ENCODE results near the gene EHD2.
"Not testable (repeated sequence)": the region's sequence is repeated elsewhere in the genome, so short reads cannot be mapped to it uniquely, and the experiment has no call there.

The EHD2 gene

GRCh38 chr19:47767349-47767748, 54.1 kb downstream of the EHD2 start:
- TF ChIP-seq POLR2A (IDR thresholded peaks at IDR 0.05; ENCODE audit: low read depth, low read length) = no peak
- FAIRE-seq = no peak

GRCh38 chr19:47768604-47769003, 55.4 kb downstream of the EHD2 start:
- no peak for FAIRE-seq
- TF ChIP-seq POLR2A (IDR thresholded peaks at IDR 0.05; ENCODE audit: low read depth, low read length) = no peak
- DNase-seq (ENCODE audit: insufficient read length, low spot score) = no peak

More at GRCh38 chr19:47767349-47767748, 54.1 kb downstream of the EHD2 start:
- DNase-seq (ENCODE audit: insufficient read length, low spot score) = no peak

GRCh38 chr19:47769534-47769933, 56.3 kb downstream of the EHD2 start:
- DNase-seq (ENCODE audit: insufficient read length, low spot score) (no peak), FAIRE-seq (no peak)
- no peak for TF ChIP-seq POLR2A (IDR thresholded peaks at IDR 0.05; ENCODE audit: low read depth, low read length)

GRCh38 chr19:47771291-47771690, 58.1 kb downstream of the EHD2 start:
- DNase-seq (ENCODE audit: insufficient read length, low spot score); FAIRE-seq: not testable (repeated sequence)

- DNase-seq (ENCODE audit: insufficient read length, low spot score) (no peak), FAIRE-seq (no peak)
- no peak for TF ChIP-seq POLR2A (IDR thresholded peaks at IDR 0.05; ENCODE audit: low read depth, low read length)
Measured at GRCh38 chr19:47776568-47776967, 63.3 kb downstream of the EHD2 start.

GRCh38 chr19:47777245-47778048, 64.2 kb downstream of the EHD2 start:
- not testable (repeated sequence) for DNase-seq (ENCODE audit: insufficient read length, low spot score); FAIRE-seq

- FAIRE-seq = no peak
Measured at GRCh38 chr19:47778049-47778953, 65.1 kb downstream of the EHD2 start, which contains the start of gene SELENOW. Gene SELENOW, plus strand, starts transcription at chr19:47778703. Its CDS starts 83 bp downstream, at chr19:47778786.

GRCh38 chr19:47778954-47779351, 65.7 kb downstream of the EHD2 start:
- no peak for DNase-seq (ENCODE audit: insufficient read length, low spot score)
- no peak for TF ChIP-seq POLR2A (IDR thresholded peaks at IDR 0.05; ENCODE audit: low read depth, low read length)
- no peak for FAIRE-seq

More at GRCh38 chr19:47778049-47778953, 65.1 kb downstream of the EHD2 start, which contains the start of gene SELENOW:
- peak; percentile 80 for DNase-seq (ENCODE audit: insufficient read length, low spot score)
- peak; percentile 94 for TF ChIP-seq POLR2A (IDR thresholded peaks at IDR 0.05; ENCODE audit: low read depth, low read length)

- no peak for FAIRE-seq
- no peak for DNase-seq (ENCODE audit: insufficient read length, low spot score)
Measured at GRCh38 chr19:47779524-47780214, 66.4 kb downstream of the EHD2 start.

GRCh38 chr19:47780215-47780551, 67.0 kb downstream of the EHD2 start:
- DNase-seq (ENCODE audit: insufficient read length, low spot score) (no peak), FAIRE-seq (no peak)
- no peak for TF ChIP-seq POLR2A (IDR thresholded peaks at IDR 0.05; ENCODE audit: low read depth, low read length)

More at GRCh38 chr19:47779524-47780214, 66.4 kb downstream of the EHD2 start:
- TF ChIP-seq POLR2A (IDR thresholded peaks at IDR 0.05; ENCODE audit: low read depth, low read length) = no peak

GRCh38 chr19:47781590-47782262, 68.5 kb downstream of the EHD2 start:
- FAIRE-seq = no peak
- no peak for DNase-seq (ENCODE audit: insufficient read length, low spot score)
- no peak for TF ChIP-seq POLR2A (IDR thresholded peaks at IDR 0.05; ENCODE audit: low read depth, low read length)

GRCh38 chr19:47786566-47786965, 73.3 kb downstream of the EHD2 start:
- FAIRE-seq (no peak), DNase-seq (ENCODE audit: insufficient read length, low spot score) (no peak)
- no peak for TF ChIP-seq POLR2A (IDR thresholded peaks at IDR 0.05; ENCODE audit: low read depth, low read length)

- FAIRE-seq; DNase-seq (ENCODE audit: insufficient read length, low spot score): not testable (repeated sequence)
Measured at GRCh38 chr19:47787307-47787706, 74.1 kb downstream of the EHD2 start.

- not testable (repeated sequence) for FAIRE-seq
Measured at GRCh38 chr19:47789811-47790210, 76.6 kb downstream of the EHD2 start.

More at GRCh38 chr19:47789811-47790210, 76.6 kb downstream of the EHD2 start:
- not testable (repeated sequence) for DNase-seq (ENCODE audit: insufficient read length, low spot score)

All from H54 (cell line).